ENCODE measurements around the gene AGTRAP. TPM values are rescaled to one million over a fixed set of nuclear protein-coding genes. Genes with fewer than 3 reads are reported as not detected.
A peak's percentile ranks its signal among the peaks of the same experiment; 100 is the strongest.

The AGTRAP gene
- total and polyA plus RNA-seq, 12 donors, result 23.4 to 104 (median 45.1) TPM

- H3K4me1 ChIP-seq (replicated peaks in 1 of 2), result peaks cover 47 to 79% of the 10 kb centered on the region in 2 donors
- no peaks in the 10 kb centered on the region for H3K27me3 ChIP-seq
- H3K4me3 ChIP-seq, result peak overlapping the region in 1 of 4 donors; percentile 19
- H3K9me3 ChIP-seq (replicated peaks in 1 of 3), result no peaks in the 10 kb centered on the region
- H3K36me3 ChIP-seq (replicated peaks in 1 of 2), result peaks cover 0 to 19% of the 10 kb centered on the region in 2 donors
- no peak for TF ChIP-seq POLR2A (IDR thresholded peaks at IDR 0.05)
- TF ChIP-seq, protein P1, sequence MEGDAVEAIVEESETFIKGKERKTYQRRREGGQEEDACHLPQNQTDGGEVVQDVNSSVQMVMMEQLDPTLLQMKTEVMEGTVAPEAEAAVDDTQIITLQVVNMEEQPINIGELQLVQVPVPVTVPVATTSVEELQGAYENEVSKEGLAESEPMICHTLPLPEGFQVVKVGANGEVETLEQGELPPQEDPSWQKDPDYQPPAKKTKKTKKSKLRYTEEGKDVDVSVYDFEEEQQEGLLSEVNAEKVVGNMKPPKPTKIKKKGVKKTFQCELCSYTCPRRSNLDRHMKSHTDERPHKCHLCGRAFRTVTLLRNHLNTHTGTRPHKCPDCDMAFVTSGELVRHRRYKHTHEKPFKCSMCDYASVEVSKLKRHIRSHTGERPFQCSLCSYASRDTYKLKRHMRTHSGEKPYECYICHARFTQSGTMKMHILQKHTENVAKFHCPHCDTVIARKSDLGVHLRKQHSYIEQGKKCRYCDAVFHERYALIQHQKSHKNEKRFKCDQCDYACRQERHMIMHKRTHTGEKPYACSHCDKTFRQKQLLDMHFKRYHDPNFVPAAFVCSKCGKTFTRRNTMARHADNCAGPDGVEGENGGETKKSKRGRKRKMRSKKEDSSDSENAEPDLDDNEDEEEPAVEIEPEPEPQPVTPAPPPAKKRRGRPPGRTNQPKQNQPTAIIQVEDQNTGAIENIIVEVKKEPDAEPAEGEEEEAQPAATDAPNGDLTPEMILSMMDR (IDR thresholded peaks at IDR 0.05), result no peak
- intact Hi-C loops (cut with DNase I), result no loop called here
- DNase-seq, result peak; percentile 67 to 85 (median 81)
- 17 to 42% (median 32%) methylated on average over 11 to 16 of the region's 16 CpGs for WGBS, 4 donors
- peak overlapping the region; percentile 36 to 96 (median 69) for H3K27ac ChIP-seq
Measured at GRCh38 chr1:11787251-11787803, 51.4 kb downstream of the AGTRAP start.

GRCh38 chr1:11787804-11788436 is 52.0 kb downstream of the AGTRAP start:
- peak in 1 of 7 donors; percentile 29 for DNase-seq
- Histone ChIP-seq H3K36me3 (replicated peaks in 1 of 2) (peaks cover 0 to 25% of the 10 kb centered on the region in 2 donors), H3K27ac (peak overlapping the region; percentile 36 to 96 (median 69)), H3K4me1 (replicated peaks in 1 of 2) (peaks cover 47 to 79% of the 10 kb centered on the region in 2 donors), H3K4me3 (peak overlapping the region in 1 of 4 donors; percentile 19), H3K27me3 (no peaks in the 10 kb centered on the region), H3K9me3 (replicated peaks in 1 of 3) (no peaks in the 10 kb centered on the region)
- TF ChIP-seq, protein P1 (IDR thresholded peaks at IDR 0.05), result no peak
- no peak for TF ChIP-seq POLR2A (IDR thresholded peaks at IDR 0.05)
- 72 to 87% (median 82%) methylated on average over 4 to 14 of the region's 14 CpGs for WGBS, 4 donors
- intact Hi-C loops (cut with DNase I), result no loop called here

DNA sequence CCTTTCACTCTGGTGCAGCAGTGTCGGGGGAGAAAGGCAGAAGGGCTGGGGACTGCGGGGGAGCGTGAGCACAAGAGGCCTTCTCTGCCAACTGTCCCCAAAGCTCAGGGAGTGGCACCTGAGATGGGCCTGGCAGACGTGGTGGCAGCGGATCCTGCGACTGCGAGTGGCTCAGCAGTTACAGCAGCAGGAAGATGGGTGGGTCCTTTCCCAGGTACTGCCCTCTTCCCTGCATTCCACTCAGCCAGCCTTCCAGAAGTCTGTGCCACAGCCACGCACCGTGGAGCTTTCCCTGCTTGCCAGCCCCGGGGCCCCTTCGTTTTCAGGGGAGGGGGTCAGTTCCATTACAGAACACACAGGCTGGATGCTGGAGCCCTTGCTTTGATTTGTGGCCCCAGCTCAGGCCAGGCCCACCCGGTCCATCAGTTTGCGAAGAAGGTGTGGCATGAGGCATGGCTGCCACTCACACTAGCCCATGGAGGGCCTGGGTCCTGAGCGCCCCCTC is 52.7 kb downstream of the AGTRAP start:
- peaks cover 47 to 79% of the 10 kb centered on the region in 2 donors for H3K4me1 ChIP-seq (replicated peaks in 1 of 2)
- no peak for DNase-seq

More for the DNA sequence above, 52.7 kb downstream of the AGTRAP start:
- intact Hi-C loops (cut with DNase I), result no loop called here
- Histone ChIP-seq H3K9me3 (replicated peaks in 1 of 3) (no peaks in the 10 kb centered on the region), H3K4me3 (no peak overlapping the region), H3K27me3 (no peaks in the 10 kb centered on the region), H3K36me3 (replicated peaks in 1 of 2) (peaks cover 0 to 31% of the 10 kb centered on the region in 2 donors), H3K27ac (peak overlapping the region in 4 of 5 donors; percentile 85 to 96 (median 90))
- TF ChIP-seq, protein P1 (IDR thresholded peaks at IDR 0.05), result no peak
- TF ChIP-seq POLR2A (IDR thresholded peaks at IDR 0.05), result no peak
- 89 to 93% (median 90%) methylated on average over 3 to 14 of the region's 14 CpGs for WGBS, 4 donors

Measured in adrenal gland (tissue), 12 donors.